ENCODE results near the gene DUSP7. TPM values are rescaled to one million over a fixed set of nuclear protein-coding genes. Genes with fewer than 3 reads are reported as not detected.

The DUSP7 gene
- total and polyA plus RNA-seq, 2 donors (not counting 3 experiments of a cell fraction or from before 2014, with no cell fraction given) = 29.2 to 37.7 TPM

DNA sequence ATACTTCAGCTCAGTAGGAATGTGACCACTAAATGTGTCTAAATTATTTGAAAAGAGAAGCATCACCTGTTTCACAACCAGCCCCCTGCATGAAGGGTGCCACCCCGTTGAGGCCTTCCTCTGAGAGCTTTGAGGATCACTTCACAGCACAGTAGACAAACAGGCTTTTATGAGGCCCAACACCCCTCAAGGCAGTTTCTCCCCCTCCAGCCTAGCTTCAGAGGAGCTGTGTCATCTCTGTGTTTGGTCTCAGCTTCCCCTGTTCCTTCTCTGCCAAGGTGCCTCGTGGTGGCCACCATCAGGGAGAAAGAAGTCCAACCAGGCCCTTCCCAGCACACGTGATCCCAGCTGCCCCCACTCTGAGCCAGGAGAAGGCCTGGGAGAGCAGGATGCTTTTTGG is 21.6 kb upstream of the DUSP7 start:
- intact Hi-C loops (cut with micrococcal nuclease) = no loop called here
- Histone ChIP-seq H4K20me1 (replicated peaks; ENCODE audit: control insufficient read depth, extremely low read depth, insufficient read depth, low read length) (no peaks in the 10 kb centered on the region), H3K4me2 (ENCODE audit: insufficient read depth, low read length) (no peak overlapping the region), H3K36me3 (ENCODE audit: control insufficient read depth in 2 of 2, extremely low read depth in 1 of 2, insufficient read depth in 2 of 2, low read length in 2 of 2) (no peaks in the 10 kb centered on the region), H3K9ac (replicated peaks; ENCODE audit: extremely low read depth, insufficient read depth, low read length) (no peak overlapping the region), H2AFZ (ENCODE audit: low read depth, low read length) (no peak overlapping the region), H3K79me2 (ENCODE audit: control insufficient read depth, insufficient read depth, low read length) (no peaks in the 10 kb centered on the region), H3K9me3 (replicated peaks; ENCODE audit: control insufficient read depth, insufficient read depth, low read length) (no peaks in the 10 kb centered on the region), H3K27ac (ENCODE audit: insufficient read depth, low read depth, low read length) (no peak overlapping the region), H3K4me3 (replicated peaks in 1 of 3; ENCODE audit: insufficient read depth in 1 of 3, low read depth in 1 of 3, low read length in 3 of 3) (no peak overlapping the region), H3K9me1 (replicated peaks; ENCODE audit: control insufficient read depth, extremely low read depth, insufficient read depth, low read length) (no peaks in the 10 kb centered on the region), H3K4me1 (ENCODE audit: control insufficient read depth, extremely low read depth, insufficient read depth, low read length) (no peaks in the 10 kb centered on the region), H3K27me3 (ENCODE audit: control insufficient read depth in 2 of 2, insufficient read depth in 2 of 2, low read length in 2 of 2) (no peaks in the 10 kb centered on the region)
- FAIRE-seq (no peak), DNase-seq (ENCODE audit: low read depth, low spot score) (no peak)
- TF ChIP-seq, protein P1, sequence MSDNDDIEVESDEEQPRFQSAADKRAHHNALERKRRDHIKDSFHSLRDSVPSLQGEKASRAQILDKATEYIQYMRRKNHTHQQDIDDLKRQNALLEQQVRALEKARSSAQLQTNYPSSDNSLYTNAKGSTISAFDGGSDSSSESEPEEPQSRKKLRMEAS (IDR thresholded peaks at IDR 0.05; ENCODE audit: insufficient read depth, insufficient read length) = no peak
- TF ChIP-seq EZH2 (IDR thresholded peaks at IDR 0.05; ENCODE audit: borderline replicate concordance, low read depth, low read length, severe bottlenecking) (no peak), JUN (IDR thresholded peaks at IDR 0.05; ENCODE audit: borderline replicate concordance, insufficient read depth, insufficient read length, low read depth) (no peak), FOS (IDR thresholded peaks at IDR 0.05; ENCODE audit: borderline replicate concordance, insufficient read depth, low read length) (no peak), MYC (IDR thresholded peaks at IDR 0.05; ENCODE audit: low read depth, low read length) (no peak), GATA2 (IDR thresholded peaks at IDR 0.05; ENCODE audit: insufficient read depth, insufficient read length, low read depth, low read length) (no peak), POLR2AphosphoS5 (IDR thresholded peaks at IDR 0.05; ENCODE audit: insufficient read depth, low read depth, low read length) (no peak), POLR2A (IDR thresholded peaks at IDR 0.05; ENCODE audit: low read depth, low read length) (no peak)
- TF ChIP-seq, protein P2, sequence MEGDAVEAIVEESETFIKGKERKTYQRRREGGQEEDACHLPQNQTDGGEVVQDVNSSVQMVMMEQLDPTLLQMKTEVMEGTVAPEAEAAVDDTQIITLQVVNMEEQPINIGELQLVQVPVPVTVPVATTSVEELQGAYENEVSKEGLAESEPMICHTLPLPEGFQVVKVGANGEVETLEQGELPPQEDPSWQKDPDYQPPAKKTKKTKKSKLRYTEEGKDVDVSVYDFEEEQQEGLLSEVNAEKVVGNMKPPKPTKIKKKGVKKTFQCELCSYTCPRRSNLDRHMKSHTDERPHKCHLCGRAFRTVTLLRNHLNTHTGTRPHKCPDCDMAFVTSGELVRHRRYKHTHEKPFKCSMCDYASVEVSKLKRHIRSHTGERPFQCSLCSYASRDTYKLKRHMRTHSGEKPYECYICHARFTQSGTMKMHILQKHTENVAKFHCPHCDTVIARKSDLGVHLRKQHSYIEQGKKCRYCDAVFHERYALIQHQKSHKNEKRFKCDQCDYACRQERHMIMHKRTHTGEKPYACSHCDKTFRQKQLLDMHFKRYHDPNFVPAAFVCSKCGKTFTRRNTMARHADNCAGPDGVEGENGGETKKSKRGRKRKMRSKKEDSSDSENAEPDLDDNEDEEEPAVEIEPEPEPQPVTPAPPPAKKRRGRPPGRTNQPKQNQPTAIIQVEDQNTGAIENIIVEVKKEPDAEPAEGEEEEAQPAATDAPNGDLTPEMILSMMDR (IDR thresholded peaks at IDR 0.05; ENCODE audit: extremely low read depth in 1 of 2, insufficient read depth in 1 of 2, low read depth in 1 of 2, low read length in 2 of 2) = no peak
- dilution Hi-C loops (cut with MboI; ENCODE audit: extremely low pct_ligation_motif_present, low sequenced_read_pairs) = no loop called here
- POLR2A ChIA-PET = no interaction called here
- CTCF ChIA-PET = no interaction called here
- BruUV-seq (replicated peaks) = no TSS peak
